H1 (cell line): Measurements from ENCODE around the gene HOXB6. TPM values are rescaled to one million over a fixed set of nuclear protein-coding genes. Genes with fewer than 3 reads are reported as not detected.

ENCODE experiments used
- CTCF ChIA-PET: fragments of 300-600 bp; sonication (Branson Sonifier 250); formaldehyde crosslinking; loops from one replicate; lab custom pipeline; 2021; ENCODE audit not compliant: partially characterized antibody; lab: Charles Lee
- POLR2A ChIA-PET: fragments of 300-600 bp; sonication (Branson Sonifier 250); formaldehyde crosslinking; loops from one replicate; lab custom pipeline; 2021; ENCODE audit warnings: inconsistent platforms; ENCODE audit not compliant: partially characterized antibody; lab: Charles Lee
- DNase-seq, 2 experiments: peaks; one replicate each; pipeline versions ENCODE4 v3.0.0 to v3.0.0-alpha.2; 2010 to 2022; ENCODE audit warnings: low spot score in 2 of 2, low read depth in 1 of 2, mixed read lengths in 1 of 2
- FAIRE-seq: peaks from 2 replicates; lab custom pipeline; 2011; peaks lifted over from hg19 to GRCh38; lab: Jason Lieb, UNC
- H2AFZ ChIP-seq: 2 replicates; pipeline ENCODE4 v1.8.1; 2012; ENCODE audit warnings: low read length, inconsistent platforms
- H2AK5ac ChIP-seq: 2 replicates; pipeline ENCODE4 v1.6.1; 2013; ENCODE audit warnings: low read depth, low read length
- H2BK120ac ChIP-seq: replicated peaks from 2 replicates; pipeline ENCODE3; 2013; ENCODE audit warnings: low read depth, low read length, inconsistent platforms
- H2BK12ac ChIP-seq: 2 replicates; pipeline ENCODE4 v1.6.1; 2013; ENCODE audit warnings: low read depth, low read length
- H2BK15ac ChIP-seq: 2 replicates; pipeline ENCODE4 v1.6.1; 2013; ENCODE audit warnings: low read length
- H2BK20ac ChIP-seq: 2 replicates; pipeline ENCODE4 v1.6.1; 2013; ENCODE audit warnings: low read length
- H2BK5ac ChIP-seq: 2 replicates; pipeline ENCODE4 v1.6.1; 2013; ENCODE audit warnings: low read depth, low read length
- H3K14ac ChIP-seq: 2 replicates; pipeline ENCODE4 v1.6.1; 2013; ENCODE audit warnings: inconsistent platforms; ENCODE audit not compliant: insufficient read length
- H3K18ac ChIP-seq: 2 replicates; pipeline ENCODE4 v1.6.1; 2013; ENCODE audit warnings: low read length; ENCODE audit errors: extremely low read depth
- H3K23ac ChIP-seq: 2 replicates; pipeline ENCODE4 v1.6.1; 2013; ENCODE audit warnings: inconsistent platforms; ENCODE audit not compliant: insufficient read length
- H3K23me2 ChIP-seq: 2 replicates; pipeline ENCODE4 v1.6.1; 2013; ENCODE audit warnings: low read depth, low read length
- H3K27ac ChIP-seq: 2 replicates; pipeline ENCODE4 v1.6.1; 2011; ENCODE audit warnings: low read depth, low read length, inconsistent platforms
- H3K27me3 ChIP-seq, 4 experiments: replicated peaks in 1 of 4; 1 replicate in 1 of 4; 2 replicates in 3 of 4; pipeline versions ENCODE4 v1.6.1 to v1.8.1; 2011 to 2013; ENCODE audit warnings: low read length in 3 of 4, mild to moderate bottlenecking in 3 of 4, inconsistent platforms in 2 of 4, mixed read lengths in 2 of 4, moderate library complexity in 1 of 4; ENCODE audit not compliant: control insufficient read depth in 3 of 4, insufficient read depth in 3 of 4; ENCODE audit errors: extremely low read depth in 1 of 4
- H3K36me3 ChIP-seq, 4 experiments: 2 replicates each; pipeline versions ENCODE4 v1.6.1 to v1.8.1; 2011 to 2013; ENCODE audit warnings: mild to moderate bottlenecking in 4 of 4, low read length in 3 of 4, moderate library complexity in 2 of 4, control low read depth in 1 of 4, inconsistent platforms in 1 of 4; ENCODE audit not compliant: insufficient read depth in 4 of 4, control insufficient read depth in 2 of 4
- H3K4ac ChIP-seq: replicated peaks from 2 replicates; pipeline ENCODE3; 2013; ENCODE audit warnings: low read length, low read depth, mixed read lengths, inconsistent platforms; ENCODE audit not compliant: insufficient read length
- H3K4me1 ChIP-seq, 4 experiments: replicated peaks in 1 of 4; 1 replicate in 1 of 4; 2 replicates in 3 of 4; pipeline versions ENCODE4 v1.6.1 to v1.8.1; 2011 to 2013; ENCODE audit warnings: low read length in 3 of 4, inconsistent platforms in 2 of 4, mixed read lengths in 1 of 4; ENCODE audit not compliant: insufficient read depth in 4 of 4, control insufficient read depth in 3 of 4
- H3K4me2 ChIP-seq, 2 experiments: 2 replicates each; pipeline versions ENCODE4 v1.6.1 to v1.8.1; 2011 to 2013; ENCODE audit warnings: low read depth in 2 of 2, low read length in 2 of 2, control low read depth in 1 of 2, inconsistent platforms in 1 of 2, mild to moderate bottlenecking in 1 of 2; ENCODE audit not compliant: insufficient read depth in 1 of 2
- H3K4me3 ChIP-seq, 4 experiments: fragments of 200-600, 300-600 bp in 1 of 4; sonication (generic), shearing (Covaris generic), sonication (Bioruptor Twin) in 1 of 4; 2 replicates each; pipeline versions ENCODE4 v1.5.1 to v1.8.1; 2011 to 2016; ENCODE audit warnings: low read length in 4 of 4, low read depth in 3 of 4, control low read depth in 2 of 4, inconsistent platforms in 2 of 4, mild to moderate bottlenecking in 2 of 4, mixed read lengths in 1 of 4, moderate library complexity in 1 of 4; ENCODE audit not compliant: insufficient read depth in 2 of 4; ENCODE audit errors: extremely low read depth in 1 of 4
- H3K56ac ChIP-seq: replicated peaks from 2 replicates; pipeline ENCODE3; 2013; ENCODE audit warnings: low read depth, mild to moderate bottlenecking, mixed read lengths, low read length, inconsistent platforms; ENCODE audit not compliant: insufficient read length
- H3K79me1 ChIP-seq: 2 replicates; pipeline ENCODE4 v1.6.1; 2013; ENCODE audit warnings: low read depth, low read length, control low read depth
- H3K79me2 ChIP-seq, 2 experiments: 2 replicates each; pipeline versions ENCODE4 v1.6.1 to v1.8.1; 2012 to 2013; ENCODE audit warnings: low read length in 2 of 2, mild to moderate bottlenecking in 2 of 2, inconsistent platforms in 1 of 2; ENCODE audit not compliant: insufficient read depth in 2 of 2, control insufficient read depth in 1 of 2
- H3K9ac ChIP-seq, 4 experiments: replicated peaks in 1 of 4; 1 replicate in 1 of 4; 2 replicates in 3 of 4; pipeline versions ENCODE4 v1.6.1 to v1.8.1; 2011 to 2013; ENCODE audit warnings: low read depth in 3 of 4, low read length in 3 of 4, control low read depth in 2 of 4, mild to moderate bottlenecking in 2 of 4, moderate library complexity in 2 of 4, inconsistent platforms in 1 of 4; ENCODE audit errors: extremely low read depth in 1 of 4
- H3K9me3 ChIP-seq, 2 experiments: 2 replicates each; pipeline versions ENCODE4 v1.6.1 to v1.8.1; 2012 to 2013; ENCODE audit warnings: mild to moderate bottlenecking in 2 of 2, moderate library complexity in 2 of 2, control low read depth in 1 of 2, inconsistent platforms in 1 of 2, low read depth in 1 of 2, low read length in 1 of 2, mixed read lengths in 1 of 2; ENCODE audit not compliant: insufficient read depth in 2 of 2
- H4K20me1 ChIP-seq, 2 experiments: replicated peaks in 1 of 2; 2 replicates each; pipeline versions ENCODE3 to v1.8.1; 2011 to 2013; ENCODE audit warnings: inconsistent platforms in 2 of 2, low read length in 2 of 2, mild to moderate bottlenecking in 1 of 2; ENCODE audit not compliant: insufficient read depth in 2 of 2, control insufficient read depth in 1 of 2
- H4K5ac ChIP-seq: 2 replicates; pipeline ENCODE4 v1.6.1; 2013; ENCODE audit warnings: low read length, low read depth, mixed read lengths, inconsistent platforms; ENCODE audit not compliant: insufficient read length
- H4K8ac ChIP-seq: 2 replicates; pipeline ENCODE4 v1.8.0; 2013; ENCODE audit warnings: mild to moderate bottlenecking, moderate library complexity, low read length, inconsistent platforms; ENCODE audit not compliant: insufficient read depth; ENCODE audit errors: extremely low read depth
- H4K91ac ChIP-seq: replicated peaks from 2 replicates; pipeline ENCODE3; 2013; ENCODE audit warnings: low read length, mixed read lengths, inconsistent platforms; ENCODE audit not compliant: insufficient read length
- CBX8 ChIP-seq: fragments of 300-800, 300-1000 bp; sonication (generic); IDR thresholded peaks from 2 replicates; pipeline ENCODE4 v1.7.1; 2016; ENCODE audit warnings: low read depth, low read length, borderline replicate concordance
- EZH2 ChIP-seq: fragments of 200-600 bp; sonication (generic); IDR thresholded peaks from 2 replicates; pipeline ENCODE4 v1.7.1; 2012; ENCODE audit warnings: low read depth, mild to moderate bottlenecking, moderate library complexity, low read length, inconsistent platforms; ENCODE audit not compliant: severe bottlenecking
- KDM1A ChIP-seq: fragments of 200-600, 300-600 bp; sonication (generic); IDR thresholded peaks from 2 replicates; pipeline ENCODE4 v1.7.1; 2016; ENCODE audit warnings: mild to moderate bottlenecking, low read length, borderline replicate concordance
- RAD21 ChIP-seq, 2 experiments: IDR thresholded peaks in 1 of 2; conservative IDR thresholded peaks in 1 of 2; 2 replicates each; pipeline ENCODE4 v1.6.1; 2011; ENCODE audit warnings: low read depth in 2 of 2, low read length in 2 of 2, improper control_type of control experiment in 1 of 2, inconsistent platforms in 1 of 2, mild to moderate bottlenecking in 1 of 2, moderate library complexity in 1 of 2
- RNF2 ChIP-seq: fragments of 200-900, 300-1000 bp; sonication (generic); IDR thresholded peaks from 2 replicates; pipeline ENCODE4 v1.7.1; 2016; ENCODE audit warnings: borderline replicate concordance, low read depth, mild to moderate bottlenecking, antibody characterized with exemption, low read length; ENCODE audit not compliant: poor library complexity, severe bottlenecking; ENCODE audit errors: missing control alignments
- SP2 ChIP-seq: IDR thresholded peaks from 2 replicates; pipeline ENCODE4 v1.6.1; 2012; ENCODE audit warnings: mild to moderate bottlenecking, low read length, inconsistent platforms
- WGBS, 2 experiments: shearing (Covaris generic) in 1 of 2; methylation state at CpG; one replicate each; pipeline versions ENCODE4 v1.1.6 to v1.1.7; 2013 to 2015; ENCODE audit warnings: low lambda C conversion rate in 2 of 2, mixed read lengths in 2 of 2, inconsistent platforms in 1 of 2, low coverage in 1 of 2, missing lambda C conversion rate in 1 of 2; ENCODE audit not compliant: insufficient replicate concordance in 2 of 2, insufficient coverage in 1 of 2, insufficient read length in 1 of 2; ENCODE audit errors: extremely low coverage in 1 of 2, missing lambda C conversion rate in 1 of 2; 5-methylcytosine and 5-hydroxymethylcytosine counted together
- polyA plus RNA-seq, 7 experiments: library from polyadenylated mRNA; depleted of rRNA in 3 of 7; stranded (reverse) in 5 of 7; unstranded in 2 of 7; fragments of >200 nt in 5 of 7; fragments of 200-250 nt in 2 of 7; gene quantifications; 1 replicate in 5 of 7; 2 replicates in 1 of 7; 4 replicates in 1 of 7; pipeline versions ENCODE4 v1.2.1 to v1.2.3, GENCODE V29; 2011 to 2013; ENCODE audit warnings: missing spikeins in 2 of 7, mixed read lengths in 2 of 7
- total RNA-seq: library from RNA; stranded (reverse); fragmentation: NEBNext Ultra II Directional; extraction: Animal tissue kit (Norgen Biotek cat#: 25700); gene quantifications from 2 replicates; pipeline ENCODE4 v1.2.1, GENCODE V29; 2021

HOXB6 gene
- total and polyA plus RNA-seq, 2 of the 8 experiments (the other 6 are each of a cell fraction or from before 2014, with no cell fraction given) = not detected

- Histone ChIP-seq H3K27ac (no peak overlapping the region), H3K79me1 (no peaks in the 10 kb centered on the region), H3K56ac (no peak overlapping the region), H3K79me2 (no peaks in the 10 kb centered on the region), H4K5ac (no peak overlapping the region), H3K4me3 (no peak overlapping the region), H2BK20ac (no peak overlapping the region), H3K9ac (no peak overlapping the region), H3K27me3 (peaks cover 99 to 100% (median 99%) of the 10 kb centered on the region in 4 experiments), H2BK15ac (no peak overlapping the region), H2BK5ac (no peak overlapping the region), H4K91ac (no peak overlapping the region), H3K36me3 (peaks cover 0 to 15% (median 0%) of the 10 kb centered on the region in 4 experiments; a peak in 1 of 8 replicates), H3K23ac (no peak overlapping the region), H4K8ac (no peak overlapping the region), H2BK12ac (no peak overlapping the region), H2AFZ (no peak overlapping the region), H3K23me2 (no peaks in the 10 kb centered on the region), H3K4me2 (no peak overlapping the region), H2AK5ac (no peak overlapping the region), H4K20me1 (peaks cover 27 to 43% of the 10 kb centered on the region in 2 experiments), H2BK120ac (no peak overlapping the region), H3K4me1 (peaks cover 0 to 6% (median 4%) of the 10 kb centered on the region in 4 experiments; a peak in 4 of 7 replicates), H3K4ac (no peak overlapping the region), H3K9me3 (no peaks in the 10 kb centered on the region), H3K18ac (no peak overlapping the region), H3K14ac (no peak overlapping the region)
- ChIA-PET CTCF (interaction anchor here (0.8 to 2.6 kb wide), 8 partner anchors 18 to 111 kb away, joined by 3 to 9 read pairs (median 6); no protein-coding TSS in a partner anchor), POLR2A (no interaction called here)
- 33% methylated on average over 7 of the region's 7 CpGs; no CpG with 5 or more reads in 1 of the 2 experiments for WGBS, 2 experiments
- FAIRE-seq = no peak
- no peak for DNase-seq
- TF ChIP-seq EZH2 (no peak), CBX8 (peak; percentile 94), RNF2 (peak; percentile 20), KDM1A (no peak), RAD21 (IDR thresholded peaks at IDR 0.05 in 1 of 2, conservative IDR thresholded peaks at IDR 0.05 in 1 of 2; ENCODE audit: low read depth in 2 of 2, low read length in 2 of 2) (no peak), SP2 (no peak)
Measured at GRCh38 chr17:48582750-48583069, 22.1 kb downstream of the HOXB6 start.
